ENCODE measurements around the gene SLC25A12.
"Not testable (repeated sequence)": the region's sequence is repeated elsewhere in the genome, so short reads cannot be mapped to it uniquely, and the experiment has no call there.

Gene SLC25A12

GRCh38 chr2:171824086-171824485 lies 70.0 kb downstream of the SLC25A12 start:
- FAIRE-seq, result no peak

GRCh38 chr2:171822525-171823322 lies 71.3 kb downstream of the SLC25A12 start:
- no peak for FAIRE-seq

- FAIRE-seq, result no peak
Observed at GRCh38 chr2:171819453-171819852, 74.6 kb downstream of the SLC25A12 start.

GRCh38 chr2:171814883-171815282 lies 79.2 kb downstream of the SLC25A12 start:
- no peak for FAIRE-seq

GRCh38 chr2:171814174-171814573 lies 79.9 kb downstream of the SLC25A12 start:
- no peak for FAIRE-seq

- peak; percentile 4 for FAIRE-seq
Observed at GRCh38 chr2:171813729-171814128, 80.3 kb downstream of the SLC25A12 start.

GRCh38 chr2:171813126-171813525 lies 80.9 kb downstream of the SLC25A12 start:
- no peak for FAIRE-seq

GRCh38 chr2:171811245-171811628 lies 82.8 kb downstream of the SLC25A12 start:
- peak; percentile 78 for FAIRE-seq

GRCh38 chr2:171810422-171811244 lies 83.4 kb downstream of the SLC25A12 start:
- FAIRE-seq, result peak; percentile 58

GRCh38 chr2:171808885-171809284 lies 85.2 kb downstream of the SLC25A12 start:
- FAIRE-seq, result not testable (repeated sequence)

- no peak for FAIRE-seq
Observed at GRCh38 chr2:171807831-171808393, 86.1 kb downstream of the SLC25A12 start.

- no peak for FAIRE-seq
Observed at GRCh38 chr2:171807119-171807518, 86.9 kb downstream of the SLC25A12 start.

- FAIRE-seq, result no peak
Observed at GRCh38 chr2:171804456-171804855, 89.6 kb downstream of the SLC25A12 start.

- no peak for FAIRE-seq
Observed at GRCh38 chr2:171803757-171804156, 90.3 kb downstream of the SLC25A12 start.

- no peak for FAIRE-seq
Observed at GRCh38 chr2:171800639-171801038, 93.4 kb downstream of the SLC25A12 start.

GRCh38 chr2:171798156-171798820 lies 95.8 kb downstream of the SLC25A12 start:
- FAIRE-seq, result no peak

GRCh38 chr2:171794918-171795317 lies 99.1 kb downstream of the SLC25A12 start:
- no peak for FAIRE-seq

GRCh38 chr2:171793691-171794678 lies 100.1 kb downstream of the SLC25A12 start:
- no peak for FAIRE-seq

GRCh38 chr2:171792886-171793580 lies 101.0 kb downstream of the SLC25A12 start:
- FAIRE-seq, result no peak

GRCh38 chr2:171792157-171792556 lies 101.9 kb downstream of the SLC25A12 start:
- FAIRE-seq, result no peak

GRCh38 chr2:171791361-171791760 lies 102.7 kb downstream of the SLC25A12 start:
- FAIRE-seq, result no peak
